HepG2 (cell line): ENCODE data around the gene CCL27. TPM values are rescaled to one million over a fixed set of nuclear protein-coding genes. Genes with fewer than 3 reads are reported as not detected.
A peak's percentile ranks its signal among the peaks of the same experiment; 100 is the strongest.

Source experiments
- AKNA ChIP-seq: sonication (generic); formaldehyde crosslinking; IDR thresholded peaks from 2 replicates; pipeline ENCODE4 v1.4.0; 2020; ENCODE audit warnings: missing genetic modification reagents, borderline replicate concordance
- FOSL2 ChIP-seq: sonication (generic); formaldehyde crosslinking; IDR thresholded peaks from 2 replicates; pipeline ENCODE4 v1.4.0; 2020; ENCODE audit warnings: missing genetic modification reagents
- HDAC1 ChIP-seq: sonication (generic); formaldehyde crosslinking; IDR thresholded peaks from 2 replicates; pipeline ENCODE4 v1.5.1; 2020; ENCODE audit warnings: mild to moderate bottlenecking, missing genetic modification reagents
- JUN ChIP-seq: sonication (generic); formaldehyde crosslinking; IDR thresholded peaks from 2 replicates; pipeline ENCODE4 v1.4.0; 2020; ENCODE audit warnings: mild to moderate bottlenecking, missing genetic modification reagents
- SALL1 ChIP-seq: sonication (generic); formaldehyde crosslinking; IDR thresholded peaks from 2 replicates; pipeline ENCODE4 v1.8.0; 2022; ENCODE audit warnings: mild to moderate bottlenecking, missing genetic modification reagents
- SETDB1 ChIP-seq: sonication (generic); formaldehyde crosslinking; IDR thresholded peaks from 2 replicates; pipeline ENCODE4 v1.5.1; 2020; ENCODE audit warnings: missing genetic modification reagents, mild to moderate bottlenecking, borderline replicate concordance
- SMAD9 ChIP-seq: sonication (generic); formaldehyde crosslinking; IDR thresholded peaks from 2 replicates; pipeline ENCODE4 v1.5.1; 2020; ENCODE audit warnings: mild to moderate bottlenecking, missing genetic modification reagents
- SMYD3 ChIP-seq: sonication (generic); formaldehyde crosslinking; IDR thresholded peaks from 2 replicates; pipeline ENCODE4 v1.8.1; 2023; ENCODE audit warnings: mild to moderate bottlenecking, missing genetic modification reagents
- SNAPC5 ChIP-seq: sonication (generic); formaldehyde crosslinking; IDR thresholded peaks from 2 replicates; pipeline ENCODE4 v1.8.1; 2023; ENCODE audit warnings: mild to moderate bottlenecking, missing genetic modification reagents, borderline replicate concordance
- TSC22D2 ChIP-seq: sonication (generic); formaldehyde crosslinking; IDR thresholded peaks from 2 replicates; pipeline ENCODE4 v1.5.1; 2020; ENCODE audit warnings: missing genetic modification reagents, mild to moderate bottlenecking, borderline replicate concordance
- ZNF18 ChIP-seq: sonication (generic); formaldehyde crosslinking; IDR thresholded peaks from 2 replicates; pipeline ENCODE4 v1.8.0; 2022; ENCODE audit warnings: mild to moderate bottlenecking, missing genetic modification reagents; ENCODE audit not compliant: insufficient replicate concordance
- ZNF207 ChIP-seq: fragments of 450-650 bp; IDR thresholded peaks from 2 replicates; pipeline ENCODE4 v1.6.1; 2016; ENCODE audit warnings: antibody characterized with exemption, borderline replicate concordance
- ZNF33B ChIP-seq: sonication (generic); formaldehyde crosslinking; IDR thresholded peaks from 2 replicates; pipeline ENCODE4 v1.5.1; 2020; ENCODE audit warnings: mild to moderate bottlenecking, missing genetic modification reagents
- ZNF367 ChIP-seq: sonication (generic); formaldehyde crosslinking; IDR thresholded peaks from 2 replicates; pipeline ENCODE4 v1.4.0; 2020; ENCODE audit warnings: missing genetic modification reagents, borderline replicate concordance
- ZNF556 ChIP-seq: sonication (generic); formaldehyde crosslinking; IDR thresholded peaks from 2 replicates; pipeline ENCODE4 v1.4.0; 2020; ENCODE audit warnings: mild to moderate bottlenecking, missing genetic modification reagents, borderline replicate concordance
- ZNF660 ChIP-seq: sonication (generic); formaldehyde crosslinking; IDR thresholded peaks from 2 replicates; pipeline ENCODE4 v1.5.1; 2020; ENCODE audit warnings: mild to moderate bottlenecking, low read depth, missing genetic modification reagents, borderline replicate concordance
- ZNF709 ChIP-seq: sonication (generic); formaldehyde crosslinking; IDR thresholded peaks from 2 replicates; pipeline ENCODE4 v1.5.0; 2020; ENCODE audit warnings: mild to moderate bottlenecking, missing genetic modification reagents
- polyA plus RNA-seq, 8 experiments: library from polyadenylated mRNA; depleted of rRNA in 3 of 8; stranded (reverse) in 7 of 8; unstranded in 1 of 8; fragments of >200 nt; fragmentation: Illumina TruSeq in 4 of 8; extraction: Trizol in 4 of 8; gene quantifications; 2 replicates each; pipeline versions ENCODE4 v1.2.1 to v1.2.3, GENCODE V29; 2011 to 2016; ENCODE audit warnings: low read depth in 4 of 8, missing spikeins in 1 of 8, mixed read lengths in 1 of 8; ENCODE audit not compliant: insufficient read depth in 1 of 8
- total RNA-seq, 5 experiments: library from RNA; depleted of rRNA; stranded (reverse); fragments of >200 nt; fragmentation: Illumina TruSeq; extraction: Trizol; gene quantifications; 2 replicates each; pipeline ENCODE4 v1.2.3, GENCODE V29; 2016; ENCODE audit warnings: low read depth in 1 of 5
- TF ChIP-seq, protein P1 (sequence below): sonication (generic); formaldehyde crosslinking; IDR thresholded peaks from 2 replicates; pipeline ENCODE4 v1.8.1; 2023; ENCODE audit warnings: mild to moderate bottlenecking, missing genetic modification reagents
- TF ChIP-seq, protein P2 (sequence below): sonication (generic); formaldehyde crosslinking; IDR thresholded peaks from 2 replicates; pipeline ENCODE4 v1.8.0; 2022; ENCODE audit warnings: low read depth, missing genetic modification reagents

Gene CCL27
- total and polyA plus RNA-seq, 2 of the 13 experiments (the other 11 are each of a cell fraction or from before 2014, with no cell fraction given), result not detected

DNA sequence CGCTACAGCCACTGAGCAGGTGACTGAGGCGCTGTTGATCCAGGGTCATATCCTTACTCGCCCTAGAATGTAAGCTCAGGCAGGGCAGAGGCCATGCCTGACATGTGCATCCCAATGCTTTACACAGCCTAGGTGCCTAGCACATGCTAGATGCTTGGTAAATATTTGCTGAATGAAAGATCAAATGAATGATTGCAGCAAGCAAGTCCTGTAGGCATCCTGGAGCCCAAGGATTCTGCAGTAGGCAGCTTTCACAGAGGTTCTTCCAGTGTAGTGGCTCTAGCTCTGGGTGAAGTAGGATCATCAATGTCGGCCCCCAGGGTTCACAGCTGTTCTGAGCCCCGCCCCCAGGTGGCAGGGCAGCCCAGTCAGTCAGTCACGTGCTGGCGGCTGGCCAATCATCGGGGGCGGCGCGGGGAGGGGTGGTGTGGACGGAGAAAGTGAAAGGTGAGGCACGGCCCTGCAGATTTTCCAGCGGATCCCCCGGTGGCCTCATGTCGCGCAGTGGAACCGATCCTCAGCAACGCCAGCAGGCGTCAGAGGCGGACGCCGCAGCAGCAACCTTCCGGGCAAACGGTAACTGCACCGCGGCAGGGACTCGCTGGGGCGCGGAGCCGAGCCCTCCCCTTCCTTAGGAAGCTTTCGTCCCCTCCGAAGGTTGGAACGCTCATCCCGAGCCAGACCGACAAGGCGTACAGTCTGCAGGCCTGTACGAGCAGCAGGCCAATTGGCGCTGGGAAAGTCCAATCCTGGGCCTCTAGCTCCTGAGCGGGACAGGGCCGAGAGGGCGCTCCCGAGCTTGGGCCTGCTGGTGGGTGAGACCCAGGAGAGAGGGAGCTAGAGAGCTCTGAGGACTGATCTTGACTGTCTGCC is 16.0 kb downstream of the CCL27 start, which contains the start of gene GALT (continued):
- TF ChIP-seq AKNA (no peak), ZNF660 (CRISPR knock-in tag) (0 out of 2 replicates have a peak, but pooled peaks have one; percentile 65), ZNF556 (CRISPR knock-in tag) (no peak; the same call in 1 of the 2 replicates), ZNF367 (no peak), SMYD3 (CRISPR knock-in tag) (no peak), SETDB1 (CRISPR knock-in tag) (no peak), ZNF33B (CRISPR knock-in tag) (peak; percentile 68), JUN (CRISPR knock-in tag) (no peak), ZNF207 (no peak), SALL1 (CRISPR knock-in tag) (peak; percentile 77), HDAC1 (CRISPR knock-in tag) (peak; percentile 78), TSC22D2 (CRISPR knock-in tag) (peak; percentile 51; the same call in 1 of the 2 replicates), SMAD9 (0 out of 2 replicates have a peak, but pooled peaks have one; percentile 11), ZNF709 (CRISPR knock-in tag) (peak; percentile 67), FOSL2 (CRISPR knock-in tag) (peak; percentile 58), SNAPC5 (CRISPR knock-in tag) (no peak), ZNF18 (CRISPR knock-in tag) (no peak)
- TF ChIP-seq, protein P1, sequence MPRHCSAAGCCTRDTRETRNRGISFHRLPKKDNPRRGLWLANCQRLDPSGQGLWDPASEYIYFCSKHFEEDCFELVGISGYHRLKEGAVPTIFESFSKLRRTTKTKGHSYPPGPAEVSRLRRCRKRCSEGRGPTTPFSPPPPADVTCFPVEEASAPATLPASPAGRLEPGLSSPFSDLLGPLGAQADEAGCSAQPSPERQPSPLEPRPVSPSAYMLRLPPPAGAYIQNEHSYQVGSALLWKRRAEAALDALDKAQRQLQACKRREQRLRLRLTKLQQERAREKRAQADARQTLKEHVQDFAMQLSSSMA (CRISPR knock-in tag), result no peak
- TF ChIP-seq, protein P2, sequence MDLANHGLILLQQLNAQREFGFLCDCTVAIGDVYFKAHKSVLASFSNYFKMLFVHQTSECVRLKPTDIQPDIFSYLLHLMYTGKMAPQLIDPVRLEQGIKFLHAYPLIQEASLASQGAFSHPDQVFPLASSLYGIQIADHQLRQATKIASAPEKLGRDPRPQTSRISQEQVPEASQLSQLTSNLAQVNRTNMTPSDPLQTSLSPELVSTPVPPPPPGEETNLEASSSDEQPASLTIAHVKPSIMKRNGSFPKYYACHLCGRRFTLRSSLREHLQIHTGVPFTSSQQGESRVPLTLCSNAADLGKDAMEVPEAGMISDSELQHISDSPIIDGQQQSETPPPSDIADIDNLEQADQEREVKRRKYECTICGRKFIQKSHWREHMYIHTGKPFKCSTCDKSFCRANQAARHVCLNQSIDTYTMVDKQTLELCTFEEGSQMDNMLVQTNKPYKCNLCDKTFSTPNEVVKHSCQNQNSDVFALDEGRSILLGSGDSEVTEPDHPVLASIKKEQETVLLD (CRISPR knock-in tag), result 0 out of 2 replicates have a peak, but pooled peaks have one; percentile 15
